Measurements from ENCODE around the gene MMP24OS.
A peak's percentile ranks its signal among the peaks of the same experiment; 100 is the strongest.
"Not testable (repeated sequence)": the region's sequence is repeated elsewhere in the genome, so short reads cannot be mapped to it uniquely, and the experiment has no call there.

MMP24OS gene

DNA sequence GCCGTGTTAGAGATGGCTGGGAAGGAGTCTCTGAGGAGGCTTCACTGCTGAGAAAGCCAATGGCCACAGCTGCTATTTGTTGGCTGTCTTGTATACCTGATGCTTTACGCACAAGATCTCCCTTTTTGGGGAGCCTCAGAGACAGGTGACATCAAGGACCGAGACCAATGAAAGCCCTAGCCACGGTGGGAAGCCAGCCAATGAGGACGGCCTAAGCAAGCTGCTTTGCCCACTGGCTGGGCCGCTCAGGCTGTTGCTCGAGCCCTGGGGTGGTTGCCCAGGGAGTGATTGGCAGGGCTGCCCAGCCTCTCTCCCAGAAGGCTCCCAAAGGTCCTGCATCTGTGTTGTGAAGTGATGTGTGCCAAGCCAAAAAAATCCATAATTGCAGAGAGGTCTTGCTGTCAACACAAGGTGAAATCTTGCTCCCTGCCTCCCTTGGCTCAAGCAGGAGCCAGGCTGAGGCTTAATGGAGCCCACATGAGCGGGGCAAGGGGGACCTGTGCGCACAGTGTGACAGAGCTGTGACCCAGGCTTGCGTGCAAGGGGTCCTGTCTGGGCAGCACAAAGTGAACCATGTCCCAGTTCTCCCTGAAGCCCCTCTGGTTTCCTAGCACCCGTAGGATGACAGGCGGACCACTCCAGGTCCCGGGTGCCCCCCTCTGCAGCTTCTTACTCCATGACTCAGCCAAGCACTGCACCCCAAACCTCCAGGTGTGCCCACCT, 4.3 kb downstream of the MMP24OS start:
- no peak for DNase-seq

DNA sequence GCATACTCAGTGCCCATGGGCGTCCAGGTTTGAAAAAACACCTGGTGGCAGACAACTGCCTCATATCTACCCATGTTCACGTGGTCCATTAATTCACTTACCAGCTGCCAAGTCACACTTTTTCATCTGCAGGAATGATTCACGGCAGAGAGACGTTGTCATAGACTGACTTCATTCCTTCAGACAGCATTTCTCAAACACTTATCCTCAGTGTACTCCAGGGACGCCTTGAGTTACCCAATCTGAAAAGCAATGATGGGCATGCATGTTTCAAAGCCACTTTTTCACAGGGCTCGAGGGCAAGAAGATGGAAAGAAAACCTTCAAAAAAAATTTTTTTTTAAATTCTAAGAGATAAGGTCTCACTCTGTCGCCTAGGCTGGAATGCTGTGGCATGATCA, 6.0 kb downstream of the MMP24OS start:
- no peak for DNase-seq

DNA sequence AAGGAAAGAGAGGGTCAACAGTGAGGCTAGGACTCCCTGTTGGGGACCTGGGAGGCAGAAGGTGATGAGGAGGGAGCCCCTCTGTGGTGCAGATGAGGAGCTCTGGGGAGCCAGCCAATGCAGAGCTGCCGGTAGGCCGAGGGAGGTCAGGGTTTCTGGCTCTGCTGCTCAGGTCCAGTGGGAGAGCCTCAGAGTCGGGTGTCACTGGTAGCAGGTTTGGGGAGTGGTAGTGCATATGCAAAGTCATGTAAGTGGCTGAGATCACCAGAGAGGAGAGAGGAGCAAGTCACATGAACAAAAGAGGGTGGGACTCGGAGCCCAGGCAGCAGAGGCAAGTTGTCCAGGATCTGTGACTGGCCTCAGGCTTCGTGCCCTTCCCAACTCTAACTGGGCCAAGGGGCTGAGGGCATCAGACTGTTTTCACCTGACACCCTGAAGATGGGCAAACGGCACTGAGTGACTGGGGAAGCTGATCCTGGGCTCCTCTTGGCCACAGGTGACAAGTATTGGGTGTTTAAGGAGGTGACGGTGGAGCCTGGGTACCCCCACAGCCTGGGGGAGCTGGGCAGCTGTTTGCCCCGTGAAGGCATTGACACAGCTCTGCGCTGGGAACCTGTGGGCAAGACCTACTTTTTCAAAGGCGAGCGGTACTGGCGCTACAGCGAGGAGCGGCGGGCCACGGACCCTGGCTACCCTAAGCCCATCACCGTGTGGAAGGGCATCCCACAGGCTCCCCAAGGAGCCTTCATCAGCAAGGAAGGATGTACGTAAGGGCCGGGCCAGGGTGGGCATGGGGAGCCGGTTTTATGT, 6.6 kb downstream of the MMP24OS start:
- DNase-seq = no peak

DNA sequence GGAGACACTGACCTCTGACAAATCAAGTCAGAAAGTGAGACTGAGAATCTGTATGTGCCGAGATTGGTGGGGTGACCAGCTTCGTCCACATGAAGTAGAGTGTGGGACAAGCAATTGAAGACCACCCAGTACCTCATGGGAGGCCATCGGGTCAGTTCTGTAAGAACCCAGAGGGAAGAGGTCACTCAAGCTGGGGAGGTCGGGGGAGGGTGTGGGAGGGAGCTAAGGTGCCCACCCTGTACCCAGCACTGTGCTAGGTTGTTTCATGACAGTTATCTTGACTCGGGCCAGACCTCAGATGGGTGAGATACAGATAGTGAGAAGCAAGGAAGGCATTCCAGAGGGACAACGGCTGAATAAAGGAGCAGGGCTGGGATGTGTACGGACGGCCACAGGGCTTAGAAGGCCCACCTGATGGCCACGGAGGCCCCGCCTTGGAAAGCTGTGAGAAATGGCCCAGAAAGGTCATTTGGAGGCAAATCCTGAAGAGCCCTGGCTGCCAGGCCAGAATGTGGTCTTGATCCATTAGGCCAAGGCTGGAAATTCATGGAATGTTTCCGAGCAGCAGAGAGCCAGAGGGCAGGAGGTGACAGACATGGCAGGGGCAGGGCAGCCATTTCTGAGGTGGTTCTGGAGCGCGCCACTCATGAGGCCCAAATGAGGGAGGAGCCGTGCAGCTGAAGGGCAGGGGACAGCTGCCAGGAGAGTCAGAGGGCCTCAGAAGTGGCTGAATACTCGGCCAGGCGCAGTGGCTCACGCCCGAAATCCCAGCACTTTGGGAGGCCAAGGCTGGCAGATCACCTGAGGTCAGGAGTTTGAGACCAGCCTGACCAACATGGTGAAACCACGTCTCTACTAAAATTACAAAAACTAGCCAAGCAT, 7.7 kb downstream of the MMP24OS start:
- no peak for DNase-seq

DNA sequence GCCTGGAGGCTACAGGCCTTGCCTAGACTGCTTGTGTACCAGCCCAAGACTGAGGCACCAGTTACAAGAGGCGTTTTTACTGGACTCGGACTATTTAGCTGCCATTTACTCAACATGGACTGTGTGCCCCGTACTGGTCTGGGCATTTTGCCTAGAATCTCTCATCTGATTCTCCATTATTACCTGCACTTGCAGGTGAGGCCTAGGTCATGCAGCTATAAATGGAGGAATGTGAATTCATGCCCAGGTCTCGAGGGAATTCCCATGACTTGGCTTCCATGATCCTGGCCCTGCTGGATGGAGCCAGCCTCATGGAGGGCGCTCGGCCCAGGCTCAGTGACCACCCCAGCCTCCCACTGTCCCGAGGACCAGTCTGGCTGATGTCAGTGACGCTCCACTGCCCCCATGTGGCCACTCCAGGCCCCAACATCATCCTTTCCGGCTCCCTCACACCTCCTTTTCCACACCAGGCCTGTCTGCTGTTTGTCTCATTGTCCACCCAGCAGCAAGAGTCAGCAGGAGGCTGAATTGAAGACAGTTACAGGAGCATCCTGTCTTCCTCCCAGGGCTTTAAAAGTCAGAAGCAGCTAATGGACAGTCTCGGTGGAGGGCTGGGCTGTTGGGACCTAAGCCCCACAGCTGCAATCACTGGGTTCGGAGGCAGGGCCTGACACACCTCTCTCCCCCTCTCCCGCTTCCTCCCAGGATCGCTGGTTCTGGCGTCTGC, 8.7 kb downstream of the MMP24OS start:
- peak; percentile 36 for DNase-seq

DNA sequence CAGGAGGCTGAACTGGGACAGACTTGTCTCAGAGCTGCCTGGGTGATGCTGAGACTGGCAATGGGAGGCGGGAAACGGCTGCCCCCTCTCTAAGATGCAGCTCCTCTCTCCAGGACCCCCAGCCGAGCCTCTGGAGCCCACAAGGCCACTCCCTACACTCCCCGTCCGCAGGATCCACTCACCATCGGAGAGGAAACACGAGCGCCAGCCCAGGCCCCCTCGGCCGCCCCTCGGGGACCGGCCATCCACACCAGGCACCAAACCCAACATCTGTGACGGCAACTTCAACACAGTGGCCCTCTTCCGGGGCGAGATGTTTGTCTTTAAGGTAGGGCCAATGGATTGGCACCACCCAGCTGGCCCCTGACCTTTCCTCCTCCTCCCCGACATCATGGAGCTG, 10.8 kb downstream of the MMP24OS start:
- no peak for DNase-seq

DNA sequence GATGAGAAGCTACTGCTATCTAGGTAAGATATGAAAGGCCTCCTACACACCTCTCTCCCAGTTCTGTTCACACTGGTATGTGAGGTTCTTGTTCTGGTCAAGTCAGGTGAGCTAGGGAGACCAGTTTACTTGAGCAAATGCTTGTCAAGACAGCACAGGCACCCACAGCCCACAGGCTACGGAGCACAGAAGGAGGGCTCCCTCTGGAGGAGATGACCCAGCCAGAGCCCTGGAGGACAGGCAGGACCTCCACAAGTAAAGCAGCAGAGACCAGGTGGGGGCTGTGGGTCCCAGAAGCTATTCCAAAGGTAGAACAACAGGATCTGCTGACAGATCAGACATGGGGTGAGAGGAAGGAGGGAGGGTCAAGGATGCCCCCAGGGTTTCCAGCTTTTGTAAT, 13.2 kb downstream of the MMP24OS start:
- DNase-seq = peak; percentile 28

DNA sequence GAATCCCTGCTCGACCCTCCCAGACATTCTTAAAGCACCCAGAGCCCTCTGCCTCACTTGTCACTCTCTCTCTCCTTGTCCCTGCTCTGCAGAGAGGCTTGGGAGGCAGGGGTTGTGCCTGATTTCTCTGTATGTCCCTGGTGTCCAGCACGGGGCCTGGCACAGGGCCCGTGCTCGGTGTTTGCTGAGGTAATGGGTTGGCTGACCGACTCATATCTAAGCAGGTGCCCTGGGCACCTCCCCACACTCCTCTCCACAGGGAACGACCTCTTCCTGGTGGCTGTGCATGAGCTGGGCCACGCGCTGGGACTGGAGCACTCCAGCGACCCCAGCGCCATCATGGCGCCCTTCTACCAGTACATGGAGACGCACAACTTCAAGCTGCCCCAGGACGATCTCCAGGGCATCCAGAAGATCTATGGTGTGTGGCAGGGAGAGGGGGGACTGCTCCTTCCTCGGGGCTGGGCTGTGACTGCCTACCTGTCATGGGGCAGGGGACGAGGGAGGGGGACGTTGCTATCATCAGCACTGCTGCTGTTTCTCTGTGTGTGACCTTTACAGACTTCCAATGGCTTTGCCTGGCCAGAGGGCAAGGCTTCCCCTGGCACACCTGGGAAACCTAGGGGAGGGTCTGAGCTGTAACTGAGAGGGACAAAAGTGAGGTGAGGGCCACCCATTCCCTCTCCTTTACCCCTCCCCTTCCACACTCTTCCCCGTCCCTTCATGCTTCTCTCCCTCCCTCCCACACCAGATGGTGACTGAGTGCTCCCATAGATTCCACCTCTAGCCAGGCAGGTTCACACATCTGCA, 14.2 kb downstream of the MMP24OS start:
- DNase-seq = no peak

GRCh38 chr20:35262731-35263531, 15.0 kb downstream of the MMP24OS start:
- not testable (repeated sequence) for DNase-seq

- not testable (repeated sequence) for DNase-seq
Observed at GRCh38 chr20:35262321-35262720, 15.6 kb downstream of the MMP24OS start.

GRCh38 chr20:35260426-35260825, 17.5 kb downstream of the MMP24OS start:
- DNase-seq = no peak

GRCh38 chr20:35257175-35257909, 20.6 kb downstream of the MMP24OS start:
- no peak for DNase-seq

GRCh38 chr20:35254448-35254999, 23.4 kb downstream of the MMP24OS start:
- DNase-seq = no peak

- no peak for DNase-seq
Observed at GRCh38 chr20:35253010-35253409, 24.9 kb downstream of the MMP24OS start.

DNA sequence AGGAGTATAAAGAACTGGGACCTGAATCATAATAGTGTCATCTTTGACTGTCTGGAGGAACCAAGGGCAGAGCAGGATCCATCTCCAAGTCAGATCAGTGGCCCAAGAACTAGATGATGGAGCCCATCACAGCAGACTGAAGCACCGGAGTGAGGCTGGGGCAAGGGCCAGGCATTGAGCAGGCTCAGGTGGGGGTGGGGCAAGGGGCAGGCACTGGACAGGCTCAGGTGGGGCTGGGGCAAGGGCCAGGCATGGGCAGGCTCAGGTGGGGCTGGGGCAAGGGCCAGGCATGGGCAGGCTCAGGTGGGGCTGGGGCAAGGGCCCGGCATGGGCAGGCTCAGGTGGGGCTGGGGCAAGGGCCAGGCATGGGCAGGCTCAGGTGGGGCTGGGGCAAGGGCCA, 25.3 kb downstream of the MMP24OS start:
- not testable (repeated sequence) for DNase-seq

- peak; percentile 71 for DNase-seq
Observed at GRCh38 chr20:35252037-35252461, 25.9 kb downstream of the MMP24OS start.

GRCh38 chr20:35251613-35251940, 26.3 kb downstream of the MMP24OS start:
- DNase-seq = no peak

- no peak for DNase-seq
Observed at GRCh38 chr20:35248641-35249475, 29.1 kb downstream of the MMP24OS start.

DNA sequence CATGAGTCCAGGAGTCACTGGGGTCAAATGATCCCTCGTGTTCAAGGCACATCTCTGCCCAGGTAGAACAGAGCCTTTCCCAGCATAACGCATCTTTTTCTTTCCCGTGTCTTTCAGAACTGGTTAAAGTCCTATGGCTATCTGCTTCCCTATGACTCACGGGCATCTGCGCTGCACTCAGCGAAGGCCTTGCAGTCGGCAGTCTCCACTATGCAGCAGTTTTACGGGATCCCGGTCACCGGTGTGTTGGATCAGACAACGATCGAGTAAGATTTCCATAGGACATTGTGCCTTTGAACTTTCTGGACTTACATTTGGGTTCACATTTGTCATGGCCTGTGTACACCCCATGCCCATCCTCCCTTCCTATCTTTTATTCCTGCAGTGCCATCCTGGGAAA, 31.2 kb downstream of the MMP24OS start:
- DNase-seq = no peak

All from NK-92 treated with Interleukin-12 subunit alpha and Interleukin-12 subunit beta, amount 100 ng/mL, for 24 hours (cell line).